GM18951 (cell line): ENCODE data around the gene MED12L.

Source experiments
- POLR2A ChIP-seq: IDR thresholded peaks from 4 replicates; pipeline ENCODE4 v1.6.1; 2011; ENCODE audit warnings: mild to moderate bottlenecking; ENCODE audit not compliant: insufficient read length, insufficient read depth; ENCODE audit errors: extremely low read depth
- in situ Hi-C: fragments of 300-500 bp; cut with MboI; formaldehyde crosslinking; loops from one replicate; pipeline ENCODE4 v1.12.0; 2022; ENCODE audit warnings: low sequenced_read_pairs, mixed read lengths, inconsistent platforms; ENCODE audit not compliant: unreplicated experiment

The MED12L gene

DNA sequence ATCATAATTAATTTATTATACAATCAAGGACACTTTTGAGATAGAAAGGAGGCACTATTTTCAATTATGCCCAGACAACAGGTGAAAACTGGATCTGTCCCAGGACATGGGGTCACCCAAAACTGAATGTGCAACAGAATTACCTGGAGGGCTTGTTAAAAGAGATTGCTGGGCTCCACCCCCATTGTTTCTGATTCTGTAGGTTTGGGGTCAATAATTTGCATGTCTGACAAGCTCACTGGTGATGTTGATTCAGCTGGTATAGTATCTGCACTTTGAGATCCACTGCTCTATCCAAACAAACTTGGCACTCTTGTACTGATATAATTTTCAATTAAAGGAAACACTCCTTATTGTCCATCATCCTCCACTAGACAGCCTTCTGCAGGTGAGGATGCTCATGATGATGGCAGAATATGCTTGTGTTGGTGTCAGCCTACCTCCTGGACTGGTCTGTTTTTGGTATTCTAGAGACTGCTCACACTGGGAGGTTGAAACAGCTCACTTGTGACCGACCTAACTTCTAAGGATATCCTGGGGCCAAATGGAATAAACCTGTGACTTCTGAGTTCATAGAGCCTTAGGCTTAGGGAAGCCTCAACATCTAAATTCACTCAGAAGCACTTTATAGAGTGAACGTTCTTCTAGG, 190.7 kb downstream of the MED12L start:
- in situ Hi-C loops, result loop anchor here (5.0 to 25.0 kb wide), 2 partner anchors 49 to 561 kb away; no protein-coding TSS in a partner anchor
- no peak for TF ChIP-seq POLR2A

DNA sequence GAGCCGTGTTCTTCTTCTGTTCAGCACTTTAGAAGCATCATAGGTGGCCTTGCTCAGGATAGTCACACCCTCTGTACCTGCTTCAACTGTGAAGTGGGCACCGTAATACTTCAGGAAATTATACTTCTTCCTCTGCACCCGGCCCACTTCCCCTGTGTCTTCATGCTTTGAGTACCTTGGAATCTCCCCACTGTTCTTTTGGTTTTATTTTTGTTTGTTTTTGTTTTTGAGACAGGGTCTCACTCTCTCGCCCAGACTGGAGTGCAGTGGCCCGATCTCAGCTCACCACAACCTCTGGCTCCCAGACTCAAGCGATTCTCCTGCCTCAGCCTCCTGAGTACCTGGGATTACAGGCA, 191.2 kb downstream of the MED12L start:
- no peak for TF ChIP-seq POLR2A
- in situ Hi-C loops, result loop anchor here (5.0 to 25.0 kb wide), 2 partner anchors 49 to 561 kb away; no protein-coding TSS in a partner anchor

DNA sequence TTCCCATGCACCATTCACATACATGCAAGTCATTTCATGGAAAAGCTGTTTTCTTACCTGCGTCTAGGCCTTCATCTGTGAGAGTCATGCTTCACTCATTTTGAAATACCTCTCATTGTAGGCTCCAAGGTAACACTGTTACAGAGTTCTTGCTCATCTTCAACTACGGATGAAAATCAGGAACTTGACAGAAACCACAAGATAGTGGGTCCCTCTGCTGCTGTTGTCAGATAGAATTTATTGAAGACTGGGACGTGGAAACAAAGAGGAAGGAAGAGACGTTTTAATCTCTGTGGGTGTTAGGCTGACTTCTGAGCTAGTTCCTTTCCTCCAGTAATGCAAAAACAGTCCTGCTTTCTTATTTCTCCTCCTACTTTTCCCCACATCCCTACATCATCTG, 192.8 kb downstream of the MED12L start, which contains the start of gene P2RY14:
Gene P2RY14 (minus strand): TSS at position 313 of the 400 bp plus-strand sequence. CDS start 64,226 bp downstream, outside the sequence.
- no peak for TF ChIP-seq POLR2A
- in situ Hi-C loops, result loop anchor here (5.0 to 25.0 kb wide), 2 partner anchors 51 to 559 kb away; no protein-coding TSS in a partner anchor

DNA sequence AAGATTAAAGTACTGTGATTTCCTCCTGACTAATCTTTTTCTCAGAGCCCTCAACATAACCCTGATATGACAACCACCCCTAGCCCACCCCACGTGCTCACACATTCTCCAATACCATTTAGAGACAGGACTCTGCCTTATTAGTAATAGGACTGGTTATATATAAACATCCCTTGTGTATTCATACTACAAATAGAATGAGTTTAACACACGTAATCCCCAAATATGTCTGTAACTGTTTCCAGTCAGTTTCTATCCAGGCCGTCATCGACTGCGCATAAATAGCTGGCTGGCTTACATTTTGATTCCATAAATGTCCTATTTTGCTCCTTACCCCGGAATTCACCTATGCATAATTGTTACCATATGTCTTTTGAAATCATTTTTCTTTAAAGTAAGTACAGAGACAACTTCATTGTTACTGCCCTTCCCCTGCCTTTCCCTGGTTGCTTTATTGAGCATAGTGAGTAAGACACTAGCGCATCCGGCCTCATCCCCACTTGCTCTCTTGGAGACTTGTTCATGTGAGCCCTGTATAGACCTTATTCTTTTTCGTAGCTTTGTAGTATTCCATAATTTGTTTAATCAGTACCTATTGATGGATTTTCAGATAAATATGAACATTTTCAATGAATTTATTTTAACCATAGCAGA, 196.3 kb downstream of the MED12L start:
- in situ Hi-C loops, result loop anchor here (5.0 to 25.0 kb wide), 2 partner anchors 114 to 556 kb away; no protein-coding TSS in a partner anchor
- no peak for TF ChIP-seq POLR2A

DNA sequence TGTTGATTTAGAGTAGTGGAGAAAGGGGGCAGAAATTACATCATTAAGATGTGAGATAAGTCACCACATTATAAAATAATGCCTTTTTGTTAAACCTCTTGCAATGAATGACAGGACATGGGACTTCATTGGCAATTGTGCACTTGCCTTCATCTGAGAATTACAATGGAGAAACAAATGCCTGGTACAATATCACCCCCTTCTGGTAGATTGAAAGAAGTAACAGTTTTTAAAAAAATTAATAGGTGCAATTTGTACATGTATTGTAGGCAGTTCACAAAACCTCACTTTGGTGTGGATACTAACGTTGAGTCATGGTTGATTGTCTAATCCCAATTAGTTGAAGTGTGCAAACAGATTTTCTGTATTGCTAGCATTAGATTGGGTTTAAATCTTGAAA, 197.5 kb downstream of the MED12L start:
- TF ChIP-seq POLR2A, result no peak
- in situ Hi-C loops, result loop anchor here (5.0 to 25.0 kb wide), 2 partner anchors 116 to 554 kb away; no protein-coding TSS in a partner anchor

DNA sequence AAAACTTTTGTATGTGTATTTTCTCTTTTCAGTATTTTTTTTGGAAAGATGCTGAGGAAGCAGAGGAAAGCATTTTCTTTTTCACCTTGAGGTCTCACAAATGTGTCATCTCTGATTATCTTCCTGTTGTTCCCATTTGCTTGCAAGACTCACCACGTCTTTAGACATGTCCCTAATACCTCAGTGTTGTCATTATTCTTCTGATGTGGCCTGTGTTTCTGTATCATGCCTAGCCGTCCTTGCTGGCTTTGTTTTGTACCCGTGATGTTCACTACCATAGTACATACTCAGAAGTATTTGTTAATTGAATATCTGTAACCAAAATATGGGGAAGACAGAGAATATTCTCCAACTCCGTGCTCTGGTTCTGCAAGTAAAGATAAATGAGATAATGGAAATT, 197.9 kb downstream of the MED12L start:
- in situ Hi-C loops, result loop anchor here (5.0 to 25.0 kb wide), 2 partner anchors 116 to 554 kb away; no protein-coding TSS in a partner anchor
- no peak for TF ChIP-seq POLR2A

DNA sequence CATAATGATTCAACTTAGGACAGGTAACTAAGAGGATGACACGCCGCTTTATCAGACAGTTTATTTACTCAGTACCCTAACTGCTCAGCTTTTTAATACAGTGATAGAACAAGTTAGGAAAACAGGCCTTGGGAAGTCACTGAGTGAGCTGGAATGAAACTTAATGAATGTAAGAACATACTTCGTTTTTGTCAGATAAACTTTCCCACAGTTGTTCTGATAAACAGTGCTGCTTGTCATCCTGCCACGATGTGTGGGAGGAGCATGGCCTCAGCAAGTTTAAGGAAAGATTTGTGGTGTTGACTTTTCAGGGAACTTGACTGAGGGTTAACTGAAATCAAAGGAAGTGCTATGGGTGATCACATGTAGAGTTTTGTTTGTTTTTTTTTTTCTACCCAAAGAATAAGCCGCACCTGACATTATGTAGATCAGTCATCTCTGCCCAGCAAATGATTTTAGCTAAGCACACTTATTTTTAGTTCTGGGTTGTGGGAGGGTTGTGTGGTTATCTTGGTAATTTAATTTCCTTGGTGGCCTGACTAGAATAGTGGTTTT, 198.5 kb downstream of the MED12L start:
- TF ChIP-seq POLR2A, result no peak
- in situ Hi-C loops, result loop anchor here (5.0 to 25.0 kb wide), 2 partner anchors 117 to 553 kb away; no protein-coding TSS in a partner anchor

DNA sequence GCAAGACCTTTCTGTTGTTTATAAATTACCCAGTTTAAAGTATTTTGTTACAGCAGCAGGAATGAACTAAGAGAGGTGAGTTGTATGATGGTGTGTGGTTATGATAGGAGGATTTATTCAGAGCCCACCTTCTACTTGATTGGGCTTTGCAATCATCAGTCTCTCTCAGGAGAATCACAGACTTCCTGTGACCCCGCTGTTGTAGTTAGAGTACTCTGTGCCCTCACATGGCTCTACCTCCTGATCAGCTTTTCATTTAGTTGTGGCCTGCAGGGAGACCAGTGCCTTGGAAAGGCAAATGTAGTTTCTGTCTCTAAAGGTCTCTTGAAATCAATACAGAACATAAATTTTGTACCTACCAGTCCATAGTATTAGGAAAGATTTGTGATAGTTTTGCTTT, 200.5 kb downstream of the MED12L start:
- in situ Hi-C loops, result loop anchor here (25.0 kb wide), 1 partner anchor 551 kb away; no protein-coding TSS in a partner anchor
- no peak for TF ChIP-seq POLR2A

DNA sequence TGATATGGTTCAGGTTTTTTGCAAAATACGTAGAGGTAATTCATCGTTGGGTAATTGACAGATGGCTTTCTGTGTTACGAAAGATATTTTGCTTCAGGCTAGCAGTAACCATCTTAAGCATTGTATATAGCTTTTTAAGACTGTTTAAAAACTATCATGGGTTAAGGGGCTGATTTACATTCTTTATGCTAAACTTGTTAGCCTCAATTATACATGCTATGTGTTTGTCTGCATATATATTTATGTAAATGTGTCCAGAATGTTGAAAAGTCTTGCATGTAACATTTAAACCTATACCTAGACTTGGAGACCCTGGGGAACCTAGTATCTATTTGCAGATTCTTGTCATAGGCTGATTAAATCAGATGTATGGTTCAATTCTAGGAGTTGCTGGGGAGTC, 204.0 kb downstream of the MED12L start:
- no peak for TF ChIP-seq POLR2A
- in situ Hi-C loops, result loop anchor here (25.0 kb wide), 1 partner anchor 548 kb away; no protein-coding TSS in a partner anchor

DNA sequence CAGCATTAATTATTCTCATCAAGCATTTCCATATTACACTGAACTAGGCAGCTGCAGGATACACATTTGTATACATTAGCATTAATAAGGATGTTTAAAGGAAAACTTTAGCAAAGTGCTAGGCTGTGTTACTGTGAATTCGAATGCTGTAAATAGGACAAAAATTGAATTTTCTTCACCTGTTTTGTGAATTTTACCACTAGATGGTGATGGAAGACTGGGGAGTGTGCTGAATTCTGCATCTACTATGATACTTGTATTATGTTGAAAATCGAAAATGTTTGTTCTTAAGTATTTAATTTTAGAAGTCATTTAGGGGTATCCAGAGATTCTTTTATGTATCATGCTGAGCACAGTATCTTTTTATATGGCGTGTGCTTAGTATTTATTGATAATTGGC, 205.2 kb downstream of the MED12L start:
- TF ChIP-seq POLR2A, result no peak
- in situ Hi-C loops, result loop anchor here (25.0 kb wide), 1 partner anchor 547 kb away; no protein-coding TSS in a partner anchor

DNA sequence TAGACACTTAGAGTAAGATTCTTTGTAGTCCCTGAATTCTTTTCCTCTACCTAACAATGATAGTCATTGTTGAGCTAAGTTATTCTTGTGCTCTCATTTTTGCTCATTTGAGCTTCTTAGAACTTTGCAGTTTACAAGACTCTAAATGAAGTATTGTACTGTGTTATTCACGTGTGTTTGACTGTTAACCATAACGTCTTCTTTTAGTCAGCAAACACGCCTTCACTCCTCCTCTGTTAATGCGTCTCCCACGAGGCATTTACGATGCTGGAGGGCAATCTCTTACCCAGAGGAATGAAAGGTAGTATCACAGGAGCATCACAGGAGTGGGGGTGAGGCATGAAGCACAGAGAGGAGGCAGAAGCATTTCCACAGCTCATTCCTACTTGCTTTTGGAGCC, 207.7 kb downstream of the MED12L start:
- TF ChIP-seq POLR2A, result no peak
- in situ Hi-C loops, result loop anchor here (25.0 kb wide), 1 partner anchor 544 kb away; no protein-coding TSS in a partner anchor

DNA sequence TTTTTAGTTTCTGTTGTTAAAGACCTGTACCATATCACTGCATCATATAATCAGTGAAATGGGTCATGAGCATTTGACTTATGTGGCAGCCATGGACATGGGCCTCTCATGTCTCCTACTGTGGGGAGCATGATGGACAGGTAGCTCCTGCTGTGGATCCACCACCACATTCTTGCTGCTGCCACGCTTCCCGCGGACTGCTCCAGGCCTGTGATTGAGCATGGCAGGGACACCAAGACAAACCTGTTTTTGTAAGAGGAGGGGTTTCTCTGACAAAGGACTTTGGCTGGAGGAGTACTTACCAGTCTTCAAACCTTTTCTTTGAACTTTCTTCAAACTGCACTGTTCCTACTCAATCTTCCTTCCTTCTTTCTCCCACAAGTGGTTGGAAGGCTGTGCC, 210.8 kb downstream of the MED12L start:
- no peak for TF ChIP-seq POLR2A
- in situ Hi-C loops, result loop anchor here (25.0 kb wide), 1 partner anchor 541 kb away; no protein-coding TSS in a partner anchor

DNA sequence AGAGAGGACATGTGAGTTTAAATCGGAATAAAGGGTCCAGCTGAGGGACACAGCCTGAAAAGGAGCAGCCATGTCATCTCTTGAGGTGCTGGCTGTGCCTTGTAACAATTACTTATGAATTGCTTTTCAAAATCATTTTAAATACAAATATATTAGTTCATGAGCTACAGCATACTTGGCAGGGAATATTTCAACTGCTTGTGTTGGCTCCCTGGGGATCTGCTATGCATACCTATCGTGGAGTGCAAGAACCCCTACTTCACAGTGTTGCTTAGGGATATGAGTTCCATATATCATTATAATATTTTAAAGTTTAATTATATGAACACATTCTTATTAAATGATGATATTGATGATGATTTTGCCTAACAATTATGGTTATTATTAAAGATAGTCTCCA, 212.0 kb downstream of the MED12L start:
- no peak for TF ChIP-seq POLR2A

DNA sequence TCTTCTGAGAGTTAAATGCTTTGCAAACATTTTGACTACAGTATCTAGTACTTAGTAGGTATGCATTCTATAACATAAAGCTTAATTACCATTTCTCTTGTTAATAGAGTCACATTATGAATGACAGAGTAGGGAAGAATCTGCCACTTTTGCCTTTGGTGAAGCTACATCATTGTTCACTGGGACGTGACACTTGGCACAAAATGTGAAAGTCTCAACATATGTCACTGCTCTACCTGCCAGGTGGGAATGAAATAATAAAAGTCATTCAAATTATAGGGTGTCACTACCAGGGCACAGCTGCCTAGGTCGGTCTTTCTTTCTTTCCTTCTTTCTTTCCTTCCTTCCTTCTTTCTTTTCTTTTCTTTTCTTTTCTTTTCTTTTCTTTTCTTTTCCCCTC, 213.5 kb downstream of the MED12L start:
- no peak for TF ChIP-seq POLR2A
- in situ Hi-C loops, result loop anchor here (25.0 kb wide), 1 partner anchor 538 kb away; no protein-coding TSS in a partner anchor

More for the DNA sequence above, 212.0 kb downstream of the MED12L start:
- in situ Hi-C loops, result loop anchor here (25.0 kb wide), 1 partner anchor 540 kb away; no protein-coding TSS in a partner anchor
